Lung (tissue), 12 donors: ENCODE measurements around the gene SLC12A7. TPM values are rescaled to one million over a fixed set of nuclear protein-coding genes. Genes with fewer than 3 reads are reported as not detected.

Experiments used
- ATAC-seq: fragments of 200-7000 bp; cut with Tn5 transposase; one replicate; pipeline ENCODE4 v1.9.1; 2020; ENCODE audit warnings: moderate number of reproducible peaks; ENCODE audit not compliant: insufficient read depth, low FRiP score
- DNase-seq, 3 donors: peaks; one replicate each; pipeline ENCODE4 v3.0.0-alpha.2; 2013 to 2017
- H3K27ac ChIP-seq, 2 donors: one replicate each; pipeline ENCODE4 v1.5.1; 2013; ENCODE audit warnings: mild to moderate bottlenecking in 2 of 2, moderate library complexity in 2 of 2, control low read depth in 1 of 2, inconsistent platforms in 1 of 2, low read depth in 1 of 2, low read length in 1 of 2
- H3K27me3 ChIP-seq, 3 donors: one replicate each; pipeline ENCODE4 v1.5.1; 2013; ENCODE audit warnings: low read length in 2 of 3; ENCODE audit not compliant: control insufficient read depth in 3 of 3, insufficient read depth in 3 of 3
- H3K36me3 ChIP-seq, 4 donors: one replicate each; pipeline ENCODE4 v1.5.1; 2013; ENCODE audit warnings: low read length in 4 of 4, mild to moderate bottlenecking in 1 of 4, moderate library complexity in 1 of 4; ENCODE audit not compliant: control insufficient read depth in 4 of 4, insufficient read depth in 4 of 4
- H3K4me1 ChIP-seq, 5 donors: one replicate each; pipeline ENCODE4 v1.5.1; 2013; ENCODE audit warnings: low read length in 5 of 5, mild to moderate bottlenecking in 2 of 5, moderate library complexity in 1 of 5; ENCODE audit not compliant: control insufficient read depth in 5 of 5, insufficient read depth in 5 of 5
- H3K4me3 ChIP-seq: one replicate; pipeline ENCODE4 v1.5.1; 2013; ENCODE audit warnings: mild to moderate bottlenecking, control low read depth, moderate library complexity
- H3K9ac ChIP-seq, 2 donors: one replicate each; pipeline ENCODE4 v1.5.1; 2013; ENCODE audit warnings: low read length in 2 of 2, control low read depth in 1 of 2; ENCODE audit not compliant: insufficient read depth in 1 of 2
- H3K9me3 ChIP-seq, 4 donors: one replicate each; pipeline ENCODE4 v1.5.1; 2013; ENCODE audit warnings: low read length in 3 of 4, mild to moderate bottlenecking in 1 of 4, moderate library complexity in 1 of 4; ENCODE audit not compliant: control insufficient read depth in 4 of 4, insufficient read depth in 3 of 4
- CTCF ChIP-seq: IDR thresholded peaks from 2 replicates; pipeline ENCODE4 v1.5.1; 2012; ENCODE audit warnings: mild to moderate bottlenecking; ENCODE audit errors: control extremely low read depth, extremely low read depth
- WGBS, 2 donors: extraction: QIAGEN DNeasy Blood & Tissue Kit; methylation state at CpG; one replicate each; pipeline ENCODE4 v1.1.7; 2013; 5-methylcytosine and 5-hydroxymethylcytosine counted together
- polyA plus RNA-seq, 2 donors: library from polyadenylated mRNA; stranded (reverse); fragments of 200-250 nt; gene quantifications; one replicate each; pipeline ENCODE4 v1.2.1, GENCODE V29; 2013
- total RNA-seq, 2 donors: library from RNA; depleted of rRNA in 1 of 2; stranded (reverse); fragments of >200 nt in 1 of 2; gene quantifications; one replicate each; pipeline ENCODE4 v1.2.1, GENCODE V29; 2014 to 2021
- donor health status: control.
- donor health status: control.
- donor health status: Bipolar disorder and iron deficiency.
- donor health status: healthy.
- donor health status: DM: yes; HTN: yes; CAD: no.

Gene SLC12A7
- total and polyA plus RNA-seq, 4 donors, result 14.8 to 50.4 (median 39.8) TPM

GRCh38 chr5:1065891-1066650 is 45.8 kb downstream of the SLC12A7 start:
- no peak overlapping the region for H3K4me3 ChIP-seq
- ATAC-seq, result no peak
- no peak overlapping the region for H3K27ac ChIP-seq
- no peak for DNase-seq
- H3K9me3 ChIP-seq, result peaks cover 0 to 2% (median 0%) of the 10 kb centered on the region in 4 donors
- peaks cover 0 to 65% (median 10%) of the 10 kb centered on the region in 4 donors for H3K36me3 ChIP-seq
- no peaks in the 10 kb centered on the region for H3K27me3 ChIP-seq
- WGBS, 2 donors, result 95 to 99% methylated on average over 16 of the region's 16 CpGs
- TF ChIP-seq CTCF, result no peak
- no peaks in the 10 kb centered on the region for H3K4me1 ChIP-seq
- no peak overlapping the region for H3K9ac ChIP-seq

- WGBS, 2 donors, result 92% methylated on average over 26 of the region's 26 CpGs
- ATAC-seq, result no peak
- Histone ChIP-seq H3K27me3 (no peaks in the 10 kb centered on the region), H3K4me1 (no peaks in the 10 kb centered on the region), H3K27ac (no peak overlapping the region), H3K9ac (no peak overlapping the region), H3K36me3 (peaks cover 0 to 71% (median 10%) of the 10 kb centered on the region in 4 donors), H3K4me3 (no peak overlapping the region), H3K9me3 (peaks cover 0 to 2% (median 0%) of the 10 kb centered on the region in 4 donors)
- DNase-seq, result no peak
- no peak for TF ChIP-seq CTCF
Measured at GRCh38 chr5:1065143-1065750, 46.6 kb downstream of the SLC12A7 start.

- WGBS, 2 donors, result 91 to 92% methylated on average over 48 to 49 of the region's 49 CpGs
- H3K27ac ChIP-seq, result no peak overlapping the region
- H3K9me3 ChIP-seq, result peaks cover 0 to 2% (median 0%) of the 10 kb centered on the region in 4 donors
- H3K9ac ChIP-seq, result no peak overlapping the region
- no peak overlapping the region for H3K4me3 ChIP-seq
- H3K4me1 ChIP-seq, result no peaks in the 10 kb centered on the region
- ATAC-seq (no peak), DNase-seq (no peak)
- no peaks in the 10 kb centered on the region for H3K27me3 ChIP-seq
- no peak for TF ChIP-seq CTCF
- peaks cover 0 to 75% (median 10%) of the 10 kb centered on the region in 4 donors for H3K36me3 ChIP-seq
Measured at GRCh38 chr5:1064383-1065142, 47.3 kb downstream of the SLC12A7 start.
